GM18508 (cell line): ENCODE results near the gene UQCC2.

Experiments used
- ATAC-seq: cut with Tn5 transposase; IDR thresholded peaks from one replicate; pipeline ENCODE4 v1.9.1; 2021; ENCODE audit warnings: moderate number of reproducible peaks; ENCODE audit not compliant: insufficient read depth, unreplicated experiment

The UQCC2 gene

GRCh38 chr6:33693186-33694105 lies 18.1 kb downstream of the UQCC2 start:
- ATAC-seq: no peak

GRCh38 chr6:33692760-33693158 lies 18.7 kb downstream of the UQCC2 start:
- ATAC-seq: no peak

- ATAC-seq: no peak
These were observed 19.3 kb downstream of the UQCC2 start for GRCh38 chr6:33692078-33692759.

GRCh38 chr6:33691456-33692077 lies 19.9 kb downstream of the UQCC2 start:
- no peak for ATAC-seq

- no peak for ATAC-seq
These were observed 20.7 kb downstream of the UQCC2 start for GRCh38 chr6:33690766-33691165.

GRCh38 chr6:33689879-33690278 lies 21.6 kb downstream of the UQCC2 start:
- ATAC-seq: no peak

GRCh38 chr6:33689148-33689494 lies 22.4 kb downstream of the UQCC2 start:
- no peak for ATAC-seq

GRCh38 chr6:33688451-33689147 lies 22.9 kb downstream of the UQCC2 start:
- no peak for ATAC-seq

GRCh38 chr6:33688006-33688405 lies 23.5 kb downstream of the UQCC2 start:
- no peak for ATAC-seq

- ATAC-seq: no peak
These were observed 24.2 kb downstream of the UQCC2 start for GRCh38 chr6:33686981-33687975.

GRCh38 chr6:33686225-33686924 lies 25.1 kb downstream of the UQCC2 start:
- ATAC-seq: no peak

GRCh38 chr6:33685411-33686224 lies 25.9 kb downstream of the UQCC2 start:
- no peak for ATAC-seq

GRCh38 chr6:33684983-33685382 lies 26.5 kb downstream of the UQCC2 start:
- no peak for ATAC-seq

- no peak for ATAC-seq
These were observed 27.0 kb downstream of the UQCC2 start for GRCh38 chr6:33684428-33684896.

GRCh38 chr6:33683576-33684427 lies 27.7 kb downstream of the UQCC2 start:
- no peak for ATAC-seq

GRCh38 chr6:33683051-33683571 lies 28.4 kb downstream of the UQCC2 start:
- no peak for ATAC-seq

GRCh38 chr6:33682341-33682740 lies 29.2 kb downstream of the UQCC2 start:
- no peak for ATAC-seq
